Left ventricle myocardium superior (tissue), 1 donor: Measurements from ENCODE around the gene HPSE. TPM values are rescaled to one million over a fixed set of nuclear protein-coding genes. Genes with fewer than 3 reads are reported as not detected.
"Not testable (repeated sequence)": the region's sequence is repeated elsewhere in the genome, so short reads cannot be mapped to it uniquely, and the experiment has no call there.

Experiments
- ATAC-seq: fragments of 200-7000 bp; cut with Tn5 transposase; one replicate; pipeline ENCODE4 v1.9.1; 2020; ENCODE audit warnings: mild to moderate bottlenecking, moderate library complexity
- DNase-seq: peaks from one replicate; pipeline ENCODE4 v3.0.0-alpha.2; 2020
- intact Hi-C: fragments of 100-400 bp; cut with micrococcal nuclease; formaldehyde crosslinking; loops from one replicate; pipeline ENCODE4 v1.11.0; 2022
- total RNA-seq: library from RNA; stranded (reverse); fragmentation: NEBNext Ultra II Directional; extraction: Animal tissue kit (Norgen Biotek cat#: 25700); gene quantifications from one replicate; pipeline ENCODE4 v1.2.1, GENCODE V29; 2021
- donor health status: DM: no; HTN: yes; CAD: no; lungs with severe emphysema.

HPSE gene
- total RNA-seq, 1 donor from 2014 or later, result 1.3 TPM

DNA sequence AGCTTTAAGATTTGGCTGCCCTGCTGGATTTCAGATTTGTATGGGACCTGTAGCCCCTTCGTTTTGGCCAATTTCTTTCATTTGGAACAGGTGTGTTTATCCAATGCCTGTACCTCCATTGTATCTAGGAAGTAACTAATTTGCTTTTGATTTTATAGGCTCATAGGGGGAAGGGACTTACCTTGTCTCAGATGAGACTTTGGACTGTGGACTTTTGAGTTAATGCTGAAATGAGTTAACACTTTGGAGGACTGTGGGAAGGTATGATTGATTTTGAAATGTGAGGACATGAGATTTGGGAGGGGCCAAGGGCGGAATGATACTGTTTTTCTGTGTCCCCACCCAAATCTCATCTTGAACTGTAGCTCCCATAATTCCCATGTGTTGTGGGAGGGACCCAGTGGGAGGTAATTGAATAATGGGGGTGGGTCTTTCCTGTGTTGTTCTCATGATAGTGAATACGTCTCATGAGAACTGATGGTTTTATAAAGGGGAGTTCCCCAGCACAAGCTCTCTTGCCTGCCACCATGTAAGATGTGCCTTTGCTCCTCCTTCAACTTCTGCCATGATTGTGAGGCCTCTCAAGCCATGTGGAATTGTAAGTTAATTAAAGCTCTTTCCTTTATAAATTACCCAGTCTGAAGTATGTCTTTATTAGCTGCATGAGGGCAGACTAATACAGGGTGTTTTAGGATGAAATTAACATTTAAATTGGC is 44.4 kb downstream of the HPSE start:
- intact Hi-C loops, ATAC-seq, DNase-seq: not testable (repeated sequence)

DNA sequence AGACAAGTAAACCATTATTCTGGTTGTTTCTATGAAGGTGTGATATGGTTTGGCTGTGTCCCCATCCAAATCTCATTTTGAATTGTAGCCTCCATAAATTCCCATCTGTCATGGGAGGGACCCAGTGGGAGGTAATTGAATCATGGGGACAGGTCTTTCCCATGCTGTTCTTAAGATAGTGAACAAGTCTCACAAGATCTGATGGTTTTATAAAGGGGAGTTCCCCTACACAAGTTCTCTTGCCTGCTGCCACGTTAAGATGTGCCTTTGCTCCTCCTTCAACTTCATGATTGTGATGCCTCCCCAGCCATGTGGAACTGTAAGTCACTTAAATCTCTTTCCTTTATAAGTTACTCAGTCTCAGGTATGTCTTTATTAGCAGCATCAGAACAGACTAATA is 46.3 kb downstream of the HPSE start:
- intact Hi-C loops, result loop anchor here (10.0 kb wide), 1 partner anchor 166 kb away; the partner anchor contains the start of genes HELQ and MRPS18C
- not testable (repeated sequence) for ATAC-seq

DNA sequence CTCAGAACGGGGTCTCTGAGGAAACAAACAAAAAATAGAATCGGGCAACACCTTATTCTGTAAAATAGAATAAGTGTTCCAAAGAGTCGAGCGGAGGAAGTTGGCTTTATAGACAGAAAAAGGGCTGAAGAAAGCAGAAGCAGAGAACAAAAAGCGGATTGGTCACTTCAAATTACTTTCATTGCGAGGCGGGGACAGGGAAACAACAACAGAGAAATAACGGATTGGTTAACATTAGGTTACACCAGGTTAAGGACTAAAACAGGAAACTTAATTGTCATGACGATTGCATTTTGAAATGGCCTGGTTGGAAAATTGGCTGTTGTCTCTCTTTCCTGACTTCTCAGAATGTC is 49.6 kb downstream of the HPSE start:
- DNase-seq, result no peak
- ATAC-seq, result peak; percentile 38
- intact Hi-C loops, result loop anchor here (10.0 kb wide), 1 partner anchor 170 kb away; the partner anchor contains the start of genes HELQ and MRPS18C

More for the DNA sequence above, 46.3 kb downstream of the HPSE start:
- DNase-seq, result not testable (repeated sequence)

DNA sequence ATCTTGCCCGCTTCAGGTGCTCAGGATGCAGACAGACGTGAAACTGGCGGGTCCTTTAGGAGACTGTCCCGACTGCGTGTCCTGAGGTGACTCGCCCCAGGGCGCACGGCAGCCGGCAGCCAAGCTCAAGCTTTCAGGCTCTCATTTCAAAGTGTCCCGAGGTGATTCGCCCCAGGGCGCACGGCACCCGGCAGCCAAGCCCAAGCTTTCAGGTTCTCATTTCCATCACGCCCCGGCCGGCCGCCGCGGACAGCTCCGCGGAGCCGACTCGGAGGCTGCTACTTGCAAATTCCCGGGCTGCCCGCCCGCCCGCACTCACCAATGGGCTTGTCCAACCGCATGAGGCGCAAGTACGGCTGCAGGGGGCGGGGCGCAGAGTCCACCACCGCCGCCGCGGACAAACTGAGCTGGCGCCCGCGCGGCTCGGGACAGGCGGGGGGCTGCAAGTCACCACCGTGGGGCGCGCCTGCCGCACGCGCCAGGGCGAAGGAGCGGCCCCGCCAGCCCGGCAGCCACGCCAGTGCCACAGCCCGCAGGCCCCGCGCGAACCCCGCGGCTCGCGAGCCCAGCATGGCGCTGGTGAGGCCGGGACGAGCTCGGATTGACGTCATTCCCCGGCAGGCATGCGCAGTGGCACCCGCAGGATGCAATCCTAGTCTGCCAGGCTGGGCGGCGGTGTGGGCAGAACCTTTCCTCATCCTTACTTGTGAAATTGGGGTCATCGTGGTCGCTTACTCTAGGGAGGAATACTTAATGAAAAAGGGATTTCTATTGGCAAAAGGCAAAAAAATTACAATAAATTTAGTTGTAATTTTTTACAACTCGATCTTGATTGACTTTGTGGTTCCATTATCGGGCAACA is 50.2 kb downstream of the HPSE start, which contains the start of gene COQ2:
COQ2 (minus strand) TSS at position 606 of the 862 bp plus-strand sequence; CDS start at position 572, 34 bp downstream.
- ATAC-seq, result peak; percentile 98
- intact Hi-C loops, result loop anchor here (10.0 kb wide), 1 partner anchor 170 kb away; the partner anchor contains the start of genes HELQ and MRPS18C
- peak; percentile 97 for DNase-seq

DNA sequence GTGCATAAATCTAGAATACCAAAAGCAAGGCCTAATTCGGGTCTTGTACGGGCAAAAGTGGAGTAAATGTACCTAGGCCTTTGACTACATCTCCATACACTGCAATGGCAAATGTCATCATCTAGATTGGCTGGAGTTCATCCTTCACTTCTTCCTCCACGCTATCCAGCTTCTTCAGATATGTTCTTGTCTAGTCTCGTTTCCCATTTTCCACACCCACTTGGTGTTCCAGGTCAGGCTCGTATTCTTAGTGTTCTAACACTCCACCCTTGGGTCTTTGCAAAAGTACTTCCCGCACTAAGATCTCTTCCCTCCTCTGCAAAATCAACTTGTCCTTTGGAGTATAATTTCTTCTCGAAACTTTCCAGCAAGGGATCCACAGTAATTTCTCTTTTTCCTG is 51.5 kb downstream of the HPSE start:
- intact Hi-C loops, result loop anchor here (10.0 kb wide), 1 partner anchor 172 kb away; the partner anchor contains the start of genes HELQ and MRPS18C
- DNase-seq (no peak), ATAC-seq (no peak)

DNA sequence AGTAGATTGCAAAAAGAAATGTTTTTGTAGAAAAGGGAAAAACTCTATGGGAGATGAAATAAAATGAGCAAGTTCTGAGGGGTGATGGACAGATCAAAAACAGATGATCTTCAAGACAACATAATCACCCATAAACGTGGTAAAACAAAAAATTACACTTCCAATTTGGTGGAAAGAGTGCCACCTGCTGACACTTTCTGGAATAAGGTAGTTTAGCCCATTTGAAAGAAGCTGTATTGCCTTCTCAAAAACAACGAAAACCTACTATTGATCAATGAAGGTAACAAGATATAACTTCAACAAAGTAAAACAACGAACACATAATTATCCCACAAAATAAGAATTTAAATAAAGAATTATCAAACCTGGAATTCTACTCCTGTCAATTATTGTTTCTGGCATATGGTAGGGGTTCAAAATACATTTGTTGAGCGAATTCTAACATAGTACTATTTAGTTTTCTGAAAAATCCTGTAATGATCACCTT is 52.6 kb downstream of the HPSE start:
- no peak for ATAC-seq
- no peak for DNase-seq
- intact Hi-C loops, result loop anchor here (10.0 kb wide), 1 partner anchor 173 kb away; the partner anchor contains the start of genes HELQ and MRPS18C

DNA sequence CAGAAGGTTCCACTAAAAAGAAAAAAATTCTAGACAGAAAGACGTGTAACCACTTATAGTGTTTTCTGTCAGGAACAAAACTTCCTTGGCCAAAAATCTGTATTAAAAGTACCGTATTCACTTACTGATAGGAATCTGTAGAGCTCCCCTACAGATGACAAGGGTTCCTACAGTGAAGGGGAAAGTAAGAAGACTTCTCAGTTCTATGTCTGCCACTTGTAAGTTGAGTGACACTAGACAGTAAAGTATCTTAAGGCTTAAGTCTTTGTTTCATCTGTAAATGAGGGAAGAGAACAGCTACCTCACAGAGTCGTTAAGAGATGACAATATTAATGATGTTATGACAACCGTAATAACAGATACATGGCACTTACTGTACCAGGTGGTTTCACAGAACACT is 53.3 kb downstream of the HPSE start:
- DNase-seq, result no peak
- intact Hi-C loops, result loop anchor here (10.0 kb wide), 1 partner anchor 173 kb away; the partner anchor contains the start of genes HELQ and MRPS18C
- ATAC-seq, result no peak

DNA sequence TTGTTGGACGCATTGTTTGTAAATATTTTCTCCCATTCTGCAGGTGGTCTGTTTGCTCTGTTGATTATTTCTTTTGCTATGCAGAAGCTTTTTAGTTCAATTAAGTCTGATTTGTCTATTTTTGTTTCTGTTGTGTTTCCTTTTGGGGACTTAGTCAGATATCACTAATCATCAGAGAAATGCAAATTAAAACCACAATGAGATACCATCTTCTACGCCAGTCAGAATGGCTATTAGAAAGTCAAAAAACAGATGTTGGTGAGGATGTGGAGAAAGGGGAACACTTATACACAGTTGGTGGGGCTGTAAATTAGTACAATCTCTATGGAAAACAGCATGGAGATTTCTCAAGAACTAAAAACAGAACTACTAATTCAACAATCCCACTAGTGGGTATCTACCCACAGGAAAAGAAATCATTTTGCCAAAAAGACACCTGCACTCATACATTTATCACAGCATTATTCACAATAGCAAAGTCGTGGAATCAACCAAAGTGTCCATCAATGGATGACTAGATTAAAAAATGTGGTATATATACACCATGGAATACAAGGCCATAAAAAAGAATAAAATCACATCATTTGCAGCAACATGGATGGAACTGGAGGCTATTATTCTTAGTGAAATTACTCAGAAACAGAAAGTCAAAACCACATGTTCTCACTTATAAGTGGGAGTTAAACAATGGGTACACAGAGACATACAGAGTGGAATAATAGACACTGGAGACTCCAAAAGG is 58.2 kb downstream of the HPSE start:
- intact Hi-C loops, result no loop called here
- no peak for ATAC-seq
- no peak for DNase-seq

DNA sequence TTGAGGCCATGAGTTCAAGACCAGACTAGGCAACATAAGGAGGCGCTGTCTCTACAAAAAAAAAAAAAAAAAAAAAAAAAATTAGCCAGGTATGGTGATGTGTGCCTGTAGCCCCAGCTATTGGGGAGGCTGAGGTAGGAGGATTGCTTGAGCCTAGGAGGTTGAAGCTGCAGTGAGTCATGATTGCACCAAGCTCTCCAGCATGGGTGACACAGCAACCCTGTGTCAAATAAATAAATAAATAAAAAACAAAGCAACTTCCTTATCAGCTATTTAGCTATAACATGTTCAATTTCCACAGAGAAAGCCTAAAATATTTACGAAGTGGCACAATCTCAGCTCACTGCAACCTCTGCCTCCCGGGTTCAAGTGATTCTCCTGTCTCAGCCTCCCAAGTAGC is 60.7 kb downstream of the HPSE start:
- ATAC-seq, DNase-seq, intact Hi-C loops: not testable (repeated sequence)

DNA sequence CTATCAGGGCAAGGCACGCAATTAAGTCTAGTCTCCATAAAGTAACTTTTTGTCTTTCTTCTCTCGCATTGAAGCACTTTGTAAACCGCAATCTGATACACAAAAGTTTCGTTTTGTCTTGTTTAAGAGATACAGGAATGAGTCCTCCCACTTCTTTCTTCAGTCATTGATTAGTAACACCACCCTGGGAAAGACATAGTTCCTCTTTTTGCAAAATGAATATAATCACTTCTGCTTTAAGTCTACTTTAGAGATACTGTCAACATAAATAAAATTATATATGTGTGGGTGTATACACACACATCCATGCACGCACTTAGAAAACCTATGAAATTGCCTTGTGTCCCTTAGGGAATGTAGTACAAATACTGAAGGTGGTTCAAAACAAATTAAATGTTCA is 61.7 kb downstream of the HPSE start:
- intact Hi-C loops, result no loop called here
- ATAC-seq (no peak), DNase-seq (no peak)

DNA sequence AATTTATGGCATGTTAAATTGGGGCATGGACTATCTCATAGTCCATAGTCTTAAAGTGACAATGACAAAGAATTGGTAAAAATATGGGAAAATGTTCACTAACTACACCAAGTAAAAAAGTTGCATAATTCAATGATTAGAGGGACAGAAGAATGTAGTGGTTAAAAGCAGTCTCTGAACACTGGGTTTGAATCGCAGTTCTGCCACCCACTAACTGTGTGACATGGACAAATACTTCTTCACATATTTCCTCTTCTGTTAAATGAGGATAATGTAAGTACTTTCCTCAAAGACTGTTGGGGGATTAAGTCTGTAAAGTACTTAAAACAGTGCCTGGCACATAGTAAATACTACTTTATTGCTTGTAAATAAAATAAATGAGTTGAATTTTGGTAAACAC is 65.4 kb downstream of the HPSE start:
- intact Hi-C loops, result loop anchor here (10.0 kb wide), 2 partner anchors 194 to 804 kb away; no protein-coding TSS in a partner anchor
- ATAC-seq, result no peak

DNA sequence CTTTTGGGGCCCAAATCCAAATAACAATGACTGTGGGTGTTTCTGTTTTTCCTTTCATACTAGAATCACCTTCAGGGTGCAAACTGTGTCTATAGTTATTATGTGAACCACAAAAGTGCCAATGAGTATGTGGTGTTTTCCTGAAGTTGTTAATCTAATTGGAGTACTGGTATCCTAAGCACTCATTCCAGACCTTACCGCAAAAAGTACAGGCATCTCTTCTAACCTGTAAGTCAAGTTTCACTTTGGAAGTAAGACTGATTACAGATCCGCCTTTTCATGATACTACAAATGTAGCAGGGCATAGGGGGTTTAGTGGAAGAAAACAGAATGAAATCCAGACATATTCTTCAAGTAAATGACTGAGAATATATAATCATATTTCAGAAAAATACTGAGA is 66.2 kb downstream of the HPSE start:
- ATAC-seq (no peak), DNase-seq (no peak)
- intact Hi-C loops, result loop anchor here (10.0 kb wide), 2 partner anchors 194 to 804 kb away; no protein-coding TSS in a partner anchor

More for the DNA sequence above, 65.4 kb downstream of the HPSE start:
- DNase-seq, result no peak

DNA sequence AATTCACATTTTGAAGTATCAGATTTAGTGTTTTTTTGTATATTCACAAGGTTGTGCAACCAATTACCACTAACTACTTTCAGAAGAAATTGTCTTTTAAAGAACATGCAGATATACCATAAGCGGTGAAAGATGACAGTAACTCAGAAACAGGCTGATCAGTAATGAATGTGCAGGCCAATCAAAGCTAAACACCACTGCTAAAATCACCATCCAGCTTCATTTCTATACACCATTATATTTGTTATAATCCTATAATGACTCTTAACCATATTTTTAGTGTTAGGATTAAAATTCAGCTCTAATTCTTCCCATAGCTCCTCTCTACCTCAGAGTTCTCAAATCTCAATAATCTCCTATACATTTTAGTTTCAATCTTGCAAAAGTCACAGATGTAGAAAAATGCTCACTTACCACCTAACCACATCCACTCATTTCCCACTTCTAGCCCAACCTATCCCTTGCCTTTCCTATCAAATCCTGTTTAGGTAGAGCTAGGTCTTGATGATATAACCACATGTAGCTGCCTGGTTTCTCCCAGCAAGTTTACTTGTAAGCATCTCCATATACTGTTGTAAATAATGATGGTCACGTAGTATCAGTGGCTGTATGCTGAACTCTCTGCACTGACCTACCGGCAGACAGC is 66.7 kb downstream of the HPSE start:
- intact Hi-C loops, result loop anchor here (10.0 kb wide), 2 partner anchors 193 to 803 kb away; no protein-coding TSS in a partner anchor
- no peak for DNase-seq
- no peak for ATAC-seq

DNA sequence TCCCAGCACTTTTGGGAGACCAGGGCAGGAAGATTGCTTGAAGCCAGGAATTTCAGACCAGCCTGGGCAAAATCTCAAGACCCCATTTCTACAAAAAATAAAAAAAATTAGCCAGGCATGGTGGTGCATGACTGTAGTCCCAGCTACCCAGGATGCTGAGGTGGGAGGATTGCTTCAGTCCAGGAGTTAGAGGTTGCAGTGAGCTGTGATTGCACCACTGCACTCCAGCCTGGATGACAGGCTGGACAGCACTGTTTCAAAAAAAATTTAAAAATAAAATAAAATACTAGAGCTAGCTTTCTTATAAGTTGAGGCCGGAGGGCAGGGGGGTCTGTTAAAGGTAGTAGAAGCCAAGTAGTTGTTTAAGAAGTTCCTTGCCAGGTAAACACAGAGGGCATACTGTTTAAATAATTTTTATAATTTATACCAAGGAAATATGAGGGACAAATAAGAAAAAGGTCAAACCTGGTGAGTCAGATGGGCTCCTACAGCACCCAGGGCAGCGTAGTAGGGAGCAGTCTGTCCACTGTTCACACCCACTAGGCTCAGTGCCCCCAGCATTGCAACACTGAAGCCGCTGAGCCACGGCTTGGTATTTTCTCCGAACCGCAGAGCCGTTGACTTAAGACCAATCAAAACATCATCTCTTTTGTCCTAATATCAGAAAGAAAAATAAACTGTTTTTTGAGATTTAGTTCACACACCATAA is 67.4 kb downstream of the HPSE start:
- ATAC-seq (no peak), DNase-seq (no peak)
- intact Hi-C loops, result loop anchor here (10.0 kb wide), 2 partner anchors 192 to 802 kb away; no protein-coding TSS in a partner anchor

DNA sequence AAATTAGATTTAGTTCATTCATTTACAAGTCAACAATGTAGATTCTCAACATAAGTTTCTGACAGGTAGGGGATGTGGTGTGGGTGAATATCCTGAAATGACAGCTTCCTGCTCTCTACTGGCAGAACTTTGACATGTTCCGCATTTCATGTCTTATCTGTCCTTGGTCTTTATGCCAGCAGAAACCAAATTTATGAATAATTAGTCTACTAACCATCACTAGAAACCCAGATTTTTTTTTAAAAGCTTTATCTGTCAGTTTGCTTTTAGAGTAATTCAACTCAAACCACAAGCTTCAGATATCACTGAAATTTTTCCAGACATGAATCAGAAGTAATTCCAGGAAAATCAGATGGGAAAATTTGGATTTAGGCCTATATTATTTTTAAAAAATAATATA is 68.0 kb downstream of the HPSE start:
- DNase-seq, result no peak
- intact Hi-C loops, result loop anchor here (10.0 kb wide), 2 partner anchors 192 to 802 kb away; no protein-coding TSS in a partner anchor
- no peak for ATAC-seq

DNA sequence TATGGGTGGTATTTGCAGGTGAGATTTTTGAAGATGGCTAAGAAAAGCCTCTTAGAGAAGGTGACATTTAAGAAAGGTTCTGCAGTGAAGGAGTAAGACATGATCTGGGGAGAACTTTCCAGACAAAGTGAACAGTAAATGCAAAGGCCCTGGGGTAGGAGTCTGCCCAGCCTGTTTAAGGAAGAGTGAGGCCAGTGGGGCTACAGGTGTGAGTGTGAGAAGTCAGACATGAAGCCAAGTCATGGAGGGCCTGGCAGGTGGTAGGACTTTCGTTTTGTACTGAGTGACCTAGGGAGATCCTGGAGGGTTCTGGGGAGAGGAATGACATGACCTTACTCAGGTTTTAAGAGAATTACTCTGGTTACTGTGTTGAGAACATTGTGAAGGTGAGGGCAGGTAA is 71.5 kb downstream of the HPSE start:
- intact Hi-C loops, result loop anchor here (10.0 kb wide), 2 partner anchors 188 to 798 kb away; no protein-coding TSS in a partner anchor
- ATAC-seq (no peak), DNase-seq (no peak)

DNA sequence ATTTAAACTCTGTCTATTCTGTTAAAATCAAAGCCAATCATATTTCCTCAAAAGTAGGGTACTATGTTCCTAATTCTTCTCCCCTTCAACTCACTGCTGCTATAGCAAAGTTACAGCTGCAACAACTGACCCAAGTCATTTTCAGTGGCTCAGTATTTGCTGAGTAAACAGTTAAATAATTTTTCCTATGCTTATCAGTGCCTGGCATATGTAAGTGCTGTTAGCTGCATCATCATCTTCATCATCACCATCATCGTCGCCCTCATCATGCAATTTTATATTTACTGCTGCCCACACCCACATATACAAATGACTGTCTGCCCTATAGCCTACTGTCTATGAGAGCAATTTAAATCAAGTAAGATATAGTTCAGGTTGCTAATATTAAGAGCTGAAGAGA is 72.0 kb downstream of the HPSE start:
- no peak for DNase-seq
- no peak for ATAC-seq
- intact Hi-C loops, result loop anchor here (10.0 kb wide), 2 partner anchors 188 to 798 kb away; no protein-coding TSS in a partner anchor
